GM12878 (cell line): ENCODE measurements around the gene PTK6. TPM values are rescaled to one million over a fixed set of nuclear protein-coding genes. Genes with fewer than 3 reads are reported as not detected.

Experiments used
- ATAC-seq: fragments of 200-7000 bp; cut with Tn5 transposase; 3 replicates; pipeline ENCODE4 v1.9.1; 2020; ENCODE audit warnings: mild to moderate bottlenecking, moderate library complexity
- BruUV-seq: library from RNA; stranded (reverse); fragments of 400-500 nt; replicated peaks from 2 replicates; lab custom pipeline; 2021; lab: Mats Ljungman, UMichigan
- CTCF ChIA-PET: fragments of 300-600 bp; sonication (Branson Sonifier 250); formaldehyde crosslinking; extraction: SDS; loops from one replicate; lab custom pipeline; 2021; ENCODE audit warnings: inconsistent platforms; lab: Yijun Ruan, JAX
- POLR2A ChIA-PET: fragments of 350-600 bp; formaldehyde crosslinking; extraction: SDS; loops from one replicate; lab custom pipeline; 2021; ENCODE audit warnings: inconsistent platforms; lab: Charles Lee
- RAD21 ChIA-PET: fragments of 300-600 bp; sonication (Branson Sonifier 250); formaldehyde crosslinking; loops from one replicate; lab custom pipeline; 2023; ENCODE audit warnings: antibody characterized with exemption; ENCODE audit not compliant: unreplicated experiment; lab: Charles Lee
- SMC1A ChIA-PET: fragments of 300-600 bp; sonication (Branson Sonifier 250); formaldehyde crosslinking; loops from one replicate; lab custom pipeline; 2023; ENCODE audit not compliant: unreplicated experiment, uncharacterized antibody; lab: Charles Lee
- DNase-seq: peaks from one replicate; pipeline ENCODE4 v3.0.0-alpha.2; 2011; ENCODE audit warnings: low read depth, low spot score
- FAIRE-seq: peaks from 3 replicates; lab custom pipeline; 2011; peaks lifted over from hg19 to GRCh38; lab: Jason Lieb, UNC
- H2AFZ ChIP-seq: 2 replicates; pipeline ENCODE4 v1.6.0; 2011; ENCODE audit warnings: low read depth, low read length, control low read depth; ENCODE audit not compliant: control insufficient read depth
- H3K27ac ChIP-seq: 2 replicates; pipeline ENCODE4 v1.5.1; 2011; ENCODE audit warnings: control low read depth; ENCODE audit not compliant: control insufficient read depth, insufficient read depth
- H3K27me3 ChIP-seq, 2 experiments: replicated peaks in 1 of 2; 2 replicates each; pipeline versions ENCODE4 v1.6.0 to v1.6.1; 2011; ENCODE audit warnings: low read length in 1 of 2; ENCODE audit not compliant: control insufficient read depth in 2 of 2, insufficient read depth in 2 of 2
- H3K36me3 ChIP-seq, 2 experiments: 2 replicates each; pipeline ENCODE4 v1.5.1; 2011; ENCODE audit warnings: low read length in 1 of 2; ENCODE audit not compliant: control insufficient read depth in 2 of 2, insufficient read depth in 2 of 2
- H3K4me1 ChIP-seq: 2 replicates; pipeline ENCODE4 v1.6.1; 2011; ENCODE audit warnings: mild to moderate bottlenecking, low read length, moderate library complexity, mixed read lengths; ENCODE audit not compliant: control insufficient read depth, insufficient read depth
- H3K4me2 ChIP-seq: 2 replicates; pipeline ENCODE4 v1.6.0; 2011; ENCODE audit warnings: control low read depth; ENCODE audit not compliant: control insufficient read depth, insufficient read depth
- H3K4me3 ChIP-seq: fragments of 200-600 bp; sonication (generic); 2 replicates; pipeline ENCODE4 v1.5.1; 2016
- H3K79me2 ChIP-seq: 2 replicates; pipeline ENCODE4 v1.6.0; 2011; ENCODE audit warnings: low read length; ENCODE audit not compliant: control insufficient read depth, insufficient read depth
- H3K9ac ChIP-seq: 2 replicates; pipeline ENCODE4 v1.8.0; 2011; ENCODE audit warnings: low read length, control low read depth, mixed read lengths; ENCODE audit not compliant: control insufficient read depth, insufficient read depth
- H3K9me3 ChIP-seq: replicated peaks from 3 replicates; pipeline ENCODE4 v1.5.1; 2011; ENCODE audit warnings: mild to moderate bottlenecking, low read length; ENCODE audit not compliant: control insufficient read depth, insufficient read depth
- H4K20me1 ChIP-seq: 2 replicates; pipeline ENCODE4 v1.6.0; 2011; ENCODE audit not compliant: control insufficient read depth, insufficient read depth
- EP300 ChIP-seq, 2 experiments: fragments of 150-350 bp in 1 of 2; IDR thresholded peaks; 2 replicates each; pipeline ENCODE4 v1.6.1; 2011 to 2012; ENCODE audit warnings: low read depth in 2 of 2, low read length in 2 of 2, borderline replicate concordance in 1 of 2, improper control_type of control experiment in 1 of 2, inconsistent platforms in 1 of 2; ENCODE audit not compliant: control insufficient read depth in 1 of 2
- FOXK2 ChIP-seq: fragments of 450-650 bp; IDR thresholded peaks from 2 replicates; pipeline ENCODE4 v1.6.1; 2017; ENCODE audit warnings: mild to moderate bottlenecking, moderate library complexity
- NR2F1 ChIP-seq: fragments of 450-650 bp; conservative IDR thresholded peaks from 2 replicates; pipeline ENCODE4 v1.6.1; 2017; ENCODE audit warnings: mild to moderate bottlenecking
- WGBS: methylation state at CpG from one replicate; pipeline ENCODE4 v1.1.6; 2016; ENCODE audit warnings: low lambda C conversion rate; ENCODE audit not compliant: insufficient replicate concordance, insufficient coverage; ENCODE audit errors: missing lambda C conversion rate; 5-methylcytosine and 5-hydroxymethylcytosine counted together
- in situ Hi-C: fragments of 300-500 bp; cut with MboI; formaldehyde crosslinking; loops from 9 replicates; pipeline ENCODE4 v1.14.3; 2018; ENCODE audit warnings: mixed read lengths
- intact Hi-C: fragments of 100-400 bp; cut with micrococcal nuclease; formaldehyde crosslinking; loops from one replicate; pipeline ENCODE4 v1.14.2; 2022; ENCODE audit not compliant: unreplicated experiment
- polyA plus RNA-seq, 11 experiments: library from polyadenylated mRNA; depleted of rRNA in 4 of 11; unstranded in 6 of 11; stranded (reverse) in 5 of 11; fragments of >200 nt; fragmentation: Nextera tagmentation in 4 of 11; fragmentation: Illumina TruSeq in 1 of 11; extraction: Ambion mirVana in 4 of 11; extraction: Trizol in 1 of 11; gene quantifications; 1 replicate in 1 of 11; 2 replicates in 10 of 11; pipeline versions ENCODE4 v1.2.1 to v1.2.3, GENCODE V29; 2011 to 2016; ENCODE audit warnings: inconsistent platforms in 2 of 11, missing spikeins in 2 of 11, low read depth in 1 of 11
- total RNA-seq, 4 experiments: library from RNA; depleted of rRNA in 3 of 4; stranded (reverse); fragments of >200 nt in 3 of 4; fragmentation: Illumina TruSeq in 1 of 4; extraction: Trizol in 1 of 4; gene quantifications; 2 replicates each; pipeline versions ENCODE4 v1.2.1 to v1.2.3, GENCODE V29; 2013 to 2021

The PTK6 gene
- total and polyA plus RNA-seq, 10 of the 15 experiments (the other 5 are each of a cell fraction or from before 2014, with no cell fraction given) = 0.02 to 0.21 (median 0.09) TPM; not detected in 3

GRCh38 chr20:63532449-63532971 lies 4.7 kb downstream of the PTK6 start:
- no peak for ATAC-seq
- H3K4me1 ChIP-seq = peaks cover 18% of the 10 kb centered on the region
- H3K27ac ChIP-seq = no peak overlapping the region
- no peak overlapping the region for H3K4me2 ChIP-seq
- H3K27me3 ChIP-seq = no peaks in the 10 kb centered on the region; a peak in 1 of 4 replicates
- intact Hi-C loops = no loop called here
- no peak for FAIRE-seq
- no peak overlapping the region for H3K4me3 ChIP-seq
- in situ Hi-C loops = no loop called here
- no peaks in the 10 kb centered on the region for H3K79me2 ChIP-seq
- no peaks in the 10 kb centered on the region for H4K20me1 ChIP-seq
- no peak overlapping the region for H3K9ac ChIP-seq
- 60% methylated on average over 24 of the region's 24 CpGs for WGBS
- H2AFZ ChIP-seq = no peak overlapping the region
- CTCF ChIA-PET = interaction anchor here (1.5 kb wide), 1 partner anchor 36 kb away, joined by 4 read pairs; no protein-coding TSS in a partner anchor
- no peaks in the 10 kb centered on the region for H3K9me3 ChIP-seq
- RAD21 ChIA-PET = interaction anchor here (0.7 kb wide), 1 partner anchor 10 kb away, joined by 3 read pairs; no protein-coding TSS in a partner anchor
- H3K36me3 ChIP-seq = no peaks in the 10 kb centered on the region
- no peak for DNase-seq
- no peak for TF ChIP-seq NR2F1
- SMC1A ChIA-PET = no interaction called here
- POLR2A ChIA-PET = no interaction called here
- BruUV-seq = no TSS peak

GRCh38 chr20:63531686-63532448 lies 5.3 kb downstream of the PTK6 start:
- Histone ChIP-seq H3K27me3 (no peaks in the 10 kb centered on the region; a peak in 1 of 4 replicates), H3K4me1 (peaks cover 11% of the 10 kb centered on the region), H3K27ac (no peak overlapping the region), H2AFZ (no peak overlapping the region), H3K9me3 (no peaks in the 10 kb centered on the region), H3K36me3 (no peaks in the 10 kb centered on the region), H4K20me1 (no peaks in the 10 kb centered on the region), H3K4me2 (no peak overlapping the region), H3K4me3 (no peak overlapping the region), H3K79me2 (no peaks in the 10 kb centered on the region), H3K9ac (no peak overlapping the region)
- TF ChIP-seq EP300 (IDR thresholded peaks at IDR 0.05; ENCODE audit: borderline replicate concordance in 1 of 2, control insufficient read depth in 1 of 2, low read depth in 2 of 2, low read length in 2 of 2) (no peak), FOXK2 (0 out of 2 replicates have a peak, but pooled peaks have one; percentile 29)
- RAD21 ChIA-PET = interaction anchor here (0.7 kb wide), 1 partner anchor 11 kb away, joined by 3 read pairs; no protein-coding TSS in a partner anchor
- no peak for DNase-seq
- SMC1A ChIA-PET = no interaction called here
- 88% methylated on average over 27 of the region's 27 CpGs for WGBS
- intact Hi-C loops = no loop called here
- FAIRE-seq = peak; percentile 38
- CTCF ChIA-PET = interaction anchor here (1.5 kb wide), 1 partner anchor 36 kb away, joined by 4 read pairs; no protein-coding TSS in a partner anchor
- BruUV-seq = no TSS peak
- POLR2A ChIA-PET = no interaction called here
- in situ Hi-C loops = no loop called here
- ATAC-seq = no peak
